A673 (cell line): ENCODE results near the gene CNP.

ENCODE experiments used
- EZH2 ChIP-seq: fragments of 200-600 bp; sonication (generic); IDR thresholded peaks from 2 replicates; pipeline ENCODE4 v1.6.1; 2017; ENCODE audit warnings: borderline replicate concordance, low read depth, mild to moderate bottlenecking, mixed read lengths, antibody characterized with exemption, low read length; ENCODE audit not compliant: poor library complexity, severe bottlenecking
- TF ChIP-seq, protein P1 (sequence below): fragments of 300-800, 200-600 bp; sonication (generic); conservative IDR thresholded peaks from 2 replicates; pipeline ENCODE4 v1.5.1; 2017; ENCODE audit warnings: low read depth, mild to moderate bottlenecking, antibody characterized with exemption, low read length, moderate library complexity, mixed read lengths

DNA sequence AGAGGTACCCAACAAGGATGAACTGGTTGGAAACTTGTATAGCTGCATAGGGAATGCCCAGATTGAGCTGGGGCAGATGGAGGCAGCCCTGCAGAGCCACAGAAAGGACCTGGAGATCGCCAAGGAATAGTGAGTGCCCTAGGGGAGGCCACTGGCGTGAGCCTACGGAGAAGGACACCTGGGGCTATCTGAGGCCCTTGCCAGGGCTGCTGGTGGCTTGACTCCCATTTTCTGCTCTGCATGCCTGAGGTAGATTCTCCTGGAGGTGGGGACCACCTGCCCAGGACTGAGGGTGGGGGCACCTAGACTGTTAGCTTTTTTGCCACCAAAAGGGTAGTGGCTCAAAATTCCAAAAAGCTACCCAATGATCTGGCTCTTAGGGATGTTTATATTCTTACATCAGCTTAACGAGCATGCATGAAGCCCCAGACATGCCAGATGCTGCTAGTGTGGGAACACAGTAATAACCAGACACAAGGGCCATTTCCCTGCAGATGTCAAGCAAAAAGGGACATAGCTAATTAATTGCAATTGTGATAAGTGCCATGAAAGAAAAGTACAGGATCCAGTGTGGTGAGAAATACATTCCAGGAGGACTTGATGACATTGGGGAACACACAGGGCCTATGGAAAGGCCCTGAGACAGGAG is 27.4 kb upstream of the CNP start:
- TF ChIP-seq, protein P1, sequence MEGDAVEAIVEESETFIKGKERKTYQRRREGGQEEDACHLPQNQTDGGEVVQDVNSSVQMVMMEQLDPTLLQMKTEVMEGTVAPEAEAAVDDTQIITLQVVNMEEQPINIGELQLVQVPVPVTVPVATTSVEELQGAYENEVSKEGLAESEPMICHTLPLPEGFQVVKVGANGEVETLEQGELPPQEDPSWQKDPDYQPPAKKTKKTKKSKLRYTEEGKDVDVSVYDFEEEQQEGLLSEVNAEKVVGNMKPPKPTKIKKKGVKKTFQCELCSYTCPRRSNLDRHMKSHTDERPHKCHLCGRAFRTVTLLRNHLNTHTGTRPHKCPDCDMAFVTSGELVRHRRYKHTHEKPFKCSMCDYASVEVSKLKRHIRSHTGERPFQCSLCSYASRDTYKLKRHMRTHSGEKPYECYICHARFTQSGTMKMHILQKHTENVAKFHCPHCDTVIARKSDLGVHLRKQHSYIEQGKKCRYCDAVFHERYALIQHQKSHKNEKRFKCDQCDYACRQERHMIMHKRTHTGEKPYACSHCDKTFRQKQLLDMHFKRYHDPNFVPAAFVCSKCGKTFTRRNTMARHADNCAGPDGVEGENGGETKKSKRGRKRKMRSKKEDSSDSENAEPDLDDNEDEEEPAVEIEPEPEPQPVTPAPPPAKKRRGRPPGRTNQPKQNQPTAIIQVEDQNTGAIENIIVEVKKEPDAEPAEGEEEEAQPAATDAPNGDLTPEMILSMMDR: no peak
- no peak for TF ChIP-seq EZH2
